ENCODE measurements around the gene SETD4.
"Not testable (repeated sequence)": the region's sequence is repeated elsewhere in the genome, so short reads cannot be mapped to it uniquely, and the experiment has no call there.

The SETD4 gene, protein sequence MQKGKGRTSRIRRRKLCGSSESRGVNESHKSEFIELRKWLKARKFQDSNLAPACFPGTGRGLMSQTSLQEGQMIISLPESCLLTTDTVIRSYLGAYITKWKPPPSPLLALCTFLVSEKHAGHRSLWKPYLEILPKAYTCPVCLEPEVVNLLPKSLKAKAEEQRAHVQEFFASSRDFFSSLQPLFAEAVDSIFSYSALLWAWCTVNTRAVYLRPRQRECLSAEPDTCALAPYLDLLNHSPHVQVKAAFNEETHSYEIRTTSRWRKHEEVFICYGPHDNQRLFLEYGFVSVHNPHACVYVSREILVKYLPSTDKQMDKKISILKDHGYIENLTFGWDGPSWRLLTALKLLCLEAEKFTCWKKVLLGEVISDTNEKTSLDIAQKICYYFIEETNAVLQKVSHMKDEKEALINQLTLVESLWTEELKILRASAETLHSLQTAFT

DNA sequence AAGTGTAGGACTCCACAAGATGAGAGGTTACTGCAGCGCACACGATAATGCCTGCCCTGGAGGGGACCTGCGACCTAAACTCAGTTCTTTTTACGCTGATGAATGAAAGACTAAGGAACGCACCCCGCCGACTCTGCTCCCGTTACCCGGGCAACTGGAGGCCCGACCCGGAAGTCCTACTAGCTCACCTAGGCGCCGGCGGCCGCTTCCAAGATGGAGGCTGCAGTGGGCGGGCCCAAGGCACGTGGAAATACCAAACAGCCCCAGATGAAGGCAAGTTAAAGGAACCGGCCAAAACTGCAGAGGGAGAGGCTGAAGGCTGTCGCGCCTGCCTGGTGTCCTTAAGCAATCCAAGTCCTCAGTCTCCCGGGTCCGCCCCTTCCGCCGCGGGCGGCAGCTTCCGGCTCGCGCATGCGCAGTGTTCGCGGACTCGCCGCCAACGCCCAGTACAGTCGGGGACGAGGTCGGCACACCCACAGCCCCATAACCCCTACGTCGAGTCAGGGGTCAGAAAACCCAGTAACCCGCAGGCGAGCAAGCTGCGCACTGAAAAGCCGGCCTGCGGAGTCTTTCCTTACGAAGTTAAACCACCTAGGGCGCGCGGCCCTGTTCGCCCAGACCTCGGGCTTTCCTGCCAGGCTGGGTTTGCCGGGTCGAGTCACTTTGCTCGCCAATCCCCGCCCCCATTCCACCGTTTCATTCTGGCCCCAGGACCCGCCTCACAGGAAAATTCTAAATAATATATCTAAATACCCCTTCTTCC lies at the start of gene SETD4:
Gene SETD4, minus strand, starts transcription at position 368 of the 763 bp plus-strand sequence. CDS start 1,638 bp downstream, outside the sequence.
- TF ChIP-seq, protein P1, sequence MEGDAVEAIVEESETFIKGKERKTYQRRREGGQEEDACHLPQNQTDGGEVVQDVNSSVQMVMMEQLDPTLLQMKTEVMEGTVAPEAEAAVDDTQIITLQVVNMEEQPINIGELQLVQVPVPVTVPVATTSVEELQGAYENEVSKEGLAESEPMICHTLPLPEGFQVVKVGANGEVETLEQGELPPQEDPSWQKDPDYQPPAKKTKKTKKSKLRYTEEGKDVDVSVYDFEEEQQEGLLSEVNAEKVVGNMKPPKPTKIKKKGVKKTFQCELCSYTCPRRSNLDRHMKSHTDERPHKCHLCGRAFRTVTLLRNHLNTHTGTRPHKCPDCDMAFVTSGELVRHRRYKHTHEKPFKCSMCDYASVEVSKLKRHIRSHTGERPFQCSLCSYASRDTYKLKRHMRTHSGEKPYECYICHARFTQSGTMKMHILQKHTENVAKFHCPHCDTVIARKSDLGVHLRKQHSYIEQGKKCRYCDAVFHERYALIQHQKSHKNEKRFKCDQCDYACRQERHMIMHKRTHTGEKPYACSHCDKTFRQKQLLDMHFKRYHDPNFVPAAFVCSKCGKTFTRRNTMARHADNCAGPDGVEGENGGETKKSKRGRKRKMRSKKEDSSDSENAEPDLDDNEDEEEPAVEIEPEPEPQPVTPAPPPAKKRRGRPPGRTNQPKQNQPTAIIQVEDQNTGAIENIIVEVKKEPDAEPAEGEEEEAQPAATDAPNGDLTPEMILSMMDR (IDR thresholded peaks at IDR 0.05; ENCODE audit: insufficient read depth, missing control alignments): no peak
- no peak for FAIRE-seq
- peak; percentile 93 for DNase-seq (ENCODE audit: insufficient read length, low spot score)

DNA sequence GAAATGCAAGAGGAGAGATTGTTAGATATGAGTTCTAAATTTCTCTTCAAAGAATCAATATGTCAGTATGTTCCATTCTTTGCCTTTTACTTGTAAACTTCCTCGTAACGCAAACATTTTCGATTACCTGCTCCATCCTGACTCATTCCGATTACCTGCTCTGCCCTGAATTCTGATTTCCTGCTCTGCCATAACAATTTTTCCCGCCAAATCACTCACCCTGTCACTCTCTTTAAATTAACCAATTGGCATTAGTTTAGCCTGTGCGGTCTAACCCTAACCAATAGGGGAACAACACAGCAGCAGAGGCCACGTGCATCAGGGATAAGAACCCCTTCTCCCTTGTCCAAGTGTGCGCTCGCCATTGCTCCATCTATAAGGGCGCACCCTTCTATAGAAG lies 49.5 kb upstream of the SETD4 start:
- FAIRE-seq: no peak
- TF ChIP-seq, protein P1 (IDR thresholded peaks at IDR 0.05; ENCODE audit: insufficient read depth, missing control alignments): no peak
- DNase-seq (ENCODE audit: insufficient read length, low spot score): no peak

DNA sequence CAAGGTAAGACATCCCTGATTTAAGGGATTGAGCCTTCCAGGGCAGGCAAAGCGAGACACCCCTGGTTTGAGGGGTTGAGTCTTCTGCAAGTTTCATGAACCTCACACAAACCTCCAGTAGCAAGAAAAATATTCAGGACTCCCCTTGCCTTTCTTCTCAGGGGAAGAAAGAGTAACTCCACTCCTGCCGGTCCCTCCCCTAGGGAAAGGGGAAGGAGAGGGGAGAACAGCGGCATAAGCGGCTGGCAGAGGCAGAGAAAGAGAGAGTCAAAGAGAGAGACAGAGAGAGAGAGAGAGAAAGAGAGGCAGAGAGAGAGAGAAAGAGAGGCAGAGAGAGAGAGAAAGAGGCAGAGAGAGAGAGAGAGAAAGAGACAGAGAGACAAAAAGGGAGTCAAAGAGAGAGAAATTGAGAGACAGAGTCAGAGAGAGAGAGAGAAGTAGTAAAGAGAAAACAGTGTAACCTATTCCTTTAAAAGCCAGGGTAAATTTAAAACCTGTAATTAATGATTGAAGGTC lies 45.1 kb upstream of the SETD4 start:
- TF ChIP-seq, protein P1 (IDR thresholded peaks at IDR 0.05; ENCODE audit: insufficient read depth, missing control alignments): no peak
- no peak for FAIRE-seq
- DNase-seq (ENCODE audit: insufficient read length, low spot score): no peak

DNA sequence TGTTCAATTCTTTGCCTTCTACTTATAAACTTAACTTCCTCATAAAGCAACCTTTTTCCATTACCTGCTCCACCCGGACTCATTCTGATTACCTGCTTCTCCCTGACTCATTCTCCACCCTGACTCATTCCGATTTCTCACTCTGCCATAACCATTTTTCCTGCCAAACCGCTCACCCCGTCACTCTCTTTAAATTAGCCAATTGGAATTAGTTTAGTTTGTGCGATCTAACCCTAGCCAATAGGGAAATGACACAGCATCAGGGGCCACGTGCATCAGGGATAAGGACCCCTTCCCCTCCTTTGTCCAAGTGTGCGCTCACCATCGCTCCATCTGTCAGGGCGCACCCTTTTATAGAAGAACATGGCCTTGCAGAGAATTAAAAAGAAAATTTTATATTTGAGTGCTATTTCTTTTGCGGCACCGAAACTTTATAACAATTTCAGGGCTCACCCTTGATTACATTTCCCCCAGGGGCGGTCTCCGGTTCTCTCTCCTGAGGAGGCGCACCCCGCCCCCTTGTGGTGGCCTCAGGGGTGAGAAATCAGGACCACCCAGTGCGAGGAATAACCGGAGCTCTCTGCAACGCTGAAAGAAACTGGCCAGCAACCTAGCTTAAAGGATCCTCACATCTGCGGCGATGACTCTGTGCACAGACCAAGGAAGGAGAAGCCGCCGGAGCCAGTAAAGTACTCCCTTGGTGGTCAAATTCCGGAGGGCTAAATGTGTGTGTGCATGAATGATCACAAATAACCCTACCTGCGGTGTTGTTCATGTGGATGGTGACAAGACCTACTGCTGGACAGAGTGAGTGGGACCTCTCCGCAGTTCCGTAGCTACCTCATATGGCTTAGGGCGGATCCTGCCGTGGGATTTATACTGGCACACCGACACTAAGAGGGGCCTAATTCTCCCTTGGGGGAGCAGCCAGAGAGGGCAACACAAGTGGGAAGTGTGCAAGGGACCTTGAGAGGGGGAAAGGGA lies 44.3 kb upstream of the SETD4 start:
- DNase-seq (ENCODE audit: insufficient read length, low spot score) (no peak), FAIRE-seq (no peak)
- TF ChIP-seq, protein P1 (IDR thresholded peaks at IDR 0.05; ENCODE audit: insufficient read depth, missing control alignments): peak; percentile 34

DNA sequence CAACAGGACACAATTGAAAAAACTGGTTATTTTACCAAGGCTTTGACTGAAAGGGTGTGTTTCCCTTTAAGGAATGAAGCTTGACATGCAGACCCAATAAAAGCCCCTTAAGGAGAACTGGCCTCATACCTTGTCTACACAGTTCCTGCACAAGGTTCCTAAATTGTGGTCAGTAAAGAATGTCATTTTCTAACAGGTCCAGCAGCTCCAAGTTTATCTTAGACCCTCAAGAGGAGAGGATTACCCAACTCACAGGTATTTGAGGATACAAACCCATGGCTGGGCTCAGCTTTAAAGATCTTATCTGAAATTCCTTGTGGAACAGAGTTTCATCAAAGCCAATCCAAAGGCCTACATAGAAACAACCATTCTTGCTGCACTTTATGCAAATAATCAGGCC lies 43.1 kb upstream of the SETD4 start:
- TF ChIP-seq, protein P1 (IDR thresholded peaks at IDR 0.05; ENCODE audit: insufficient read depth, missing control alignments): no peak
- no peak for FAIRE-seq
- DNase-seq (ENCODE audit: insufficient read length, low spot score): no peak

DNA sequence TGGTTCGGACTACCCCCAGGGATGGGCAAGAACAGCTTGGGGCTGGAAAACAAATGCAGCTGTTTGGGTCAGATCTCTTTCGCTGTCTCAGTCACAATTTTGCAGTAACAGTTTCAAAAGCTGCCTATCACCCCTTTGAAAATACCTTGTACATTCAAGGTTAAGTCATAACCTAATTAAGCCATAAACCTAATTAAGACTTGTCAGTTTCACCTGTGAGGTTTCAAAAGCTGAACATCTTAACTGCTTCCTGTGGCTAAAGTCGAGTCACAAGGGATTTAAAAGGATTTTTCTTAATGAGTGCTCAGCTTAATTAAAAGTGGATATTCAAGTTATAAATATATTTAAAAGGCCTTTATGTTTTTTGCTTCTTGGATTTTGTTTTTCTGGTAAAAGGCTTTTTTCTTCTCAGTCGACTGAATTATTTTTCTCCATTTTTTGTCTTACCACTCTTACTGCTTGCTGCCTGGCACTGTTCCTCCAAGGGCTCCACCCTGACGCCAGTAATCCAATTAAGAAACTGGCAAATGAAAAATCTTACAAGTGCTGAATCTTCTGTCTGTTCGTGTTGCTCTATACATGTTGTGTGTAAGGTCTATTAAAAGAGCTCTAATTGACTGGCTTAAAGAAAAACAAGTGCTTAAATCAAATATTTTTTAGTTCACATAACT lies 40.8 kb upstream of the SETD4 start:
- TF ChIP-seq, protein P1 (IDR thresholded peaks at IDR 0.05; ENCODE audit: insufficient read depth, missing control alignments): no peak
- FAIRE-seq: no peak
- no peak for DNase-seq (ENCODE audit: insufficient read length, low spot score)

DNA sequence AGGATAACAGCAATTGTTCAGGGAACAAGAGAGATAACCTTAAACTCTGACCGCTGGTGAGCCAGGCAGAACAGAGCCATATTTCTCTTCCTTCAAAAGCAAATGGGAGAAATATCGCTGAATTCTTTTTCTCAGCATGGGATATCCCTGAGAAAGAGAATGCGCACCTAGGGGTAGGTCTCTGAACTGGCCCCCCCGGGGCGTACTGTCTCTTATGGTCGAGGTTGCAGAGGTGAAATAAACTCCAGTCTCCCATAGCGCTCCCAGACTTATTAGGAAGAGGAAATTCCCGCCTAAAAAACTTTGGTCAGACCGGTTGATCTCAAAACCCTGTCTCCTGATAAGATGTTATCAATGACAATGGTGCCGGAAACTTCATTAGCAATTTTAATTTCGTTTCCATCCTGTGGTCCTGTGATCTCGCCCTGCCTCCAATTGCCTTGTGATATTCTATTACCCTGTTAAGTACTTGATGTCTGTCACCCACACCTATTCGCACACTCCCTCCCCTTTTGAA lies 39.4 kb upstream of the SETD4 start:
- not testable (repeated sequence) for FAIRE-seq; DNase-seq (ENCODE audit: insufficient read length, low spot score)
